Mucosa of stomach (tissue), 1 donor: Measurements from ENCODE around the gene ALDH3B1.
A peak's percentile ranks its signal among the peaks of the same experiment; 100 is the strongest.
"Not testable (repeated sequence)": the region's sequence is repeated elsewhere in the genome, so short reads cannot be mapped to it uniquely, and the experiment has no call there.

Source experiments
- H3K27me3 ChIP-seq: one replicate; pipeline ENCODE4 v1.7.0; 2013; ENCODE audit warnings: mild to moderate bottlenecking, low read length; ENCODE audit not compliant: control insufficient read depth, insufficient read depth
- H3K36me3 ChIP-seq: one replicate; pipeline ENCODE4 v1.7.0; 2013; ENCODE audit warnings: low read length; ENCODE audit not compliant: control insufficient read depth, insufficient read depth
- H3K4me1 ChIP-seq: one replicate; pipeline ENCODE4 v1.7.0; 2013; ENCODE audit warnings: mild to moderate bottlenecking, low read length; ENCODE audit not compliant: control insufficient read depth, insufficient read depth
- H3K4me3 ChIP-seq: one replicate; pipeline ENCODE4 v1.7.0; 2013; ENCODE audit warnings: low read length
- H3K9ac ChIP-seq: one replicate; pipeline ENCODE4 v1.7.0; 2013; ENCODE audit warnings: mild to moderate bottlenecking, low read length, moderate library complexity
- H3K9me3 ChIP-seq: one replicate; pipeline ENCODE4 v1.7.0; 2013; ENCODE audit warnings: mild to moderate bottlenecking, low read length, moderate library complexity; ENCODE audit not compliant: control insufficient read depth
- donor health status: Pancreatic carcinoma.

ALDH3B1 gene

GRCh38 chr11:68010090-68011041 is at the start of gene ALDH3B1:
ALDH3B1 (plus strand) TSS chr11:68010327; CDS start chr11:68015298, 4,971 bp downstream.
- H3K9ac ChIP-seq = peak within 1 kb of the TSS; percentile 79
- H3K9me3 ChIP-seq = no peaks in the 10 kb centered on the region
- H3K4me3 ChIP-seq = peak within 1 kb of the TSS; percentile 49
- no peaks in the 10 kb centered on the region for H3K27me3 ChIP-seq
- peaks cover 88% of the 10 kb centered on the region for H3K4me1 ChIP-seq
- no peaks in the 10 kb centered on the region for H3K36me3 ChIP-seq

- not testable (repeated sequence) for H3K27me3 ChIP-seq, H3K9ac ChIP-seq, H3K9me3 ChIP-seq, H3K4me3 ChIP-seq, H3K4me1 ChIP-seq, H3K36me3 ChIP-seq
Observed at GRCh38 chr11:67963217-67963616, 46.9 kb upstream of the ALDH3B1 start.

GRCh38 chr11:67963879-67964278 is 46.2 kb upstream of the ALDH3B1 start:
- not testable (repeated sequence) for H3K4me1 ChIP-seq, H3K4me3 ChIP-seq, H3K9me3 ChIP-seq, H3K9ac ChIP-seq, H3K36me3 ChIP-seq, H3K27me3 ChIP-seq

GRCh38 chr11:67964746-67965145 is 45.4 kb upstream of the ALDH3B1 start:
- not testable (repeated sequence) for H3K36me3 ChIP-seq, H3K9me3 ChIP-seq, H3K4me1 ChIP-seq, H3K27me3 ChIP-seq, H3K4me3 ChIP-seq, H3K9ac ChIP-seq

GRCh38 chr11:67965830-67966348 is 44.2 kb upstream of the ALDH3B1 start:
- H3K4me1 ChIP-seq, H3K27me3 ChIP-seq, H3K9me3 ChIP-seq, H3K4me3 ChIP-seq, H3K36me3 ChIP-seq, H3K9ac ChIP-seq: not testable (repeated sequence)

- H3K4me3 ChIP-seq, H3K27me3 ChIP-seq, H3K36me3 ChIP-seq, H3K9ac ChIP-seq, H3K9me3 ChIP-seq: not testable (repeated sequence)
- peaks cover 10% of the 10 kb centered on the region for H3K4me1 ChIP-seq
Observed at GRCh38 chr11:67974746-67975145, 35.4 kb upstream of the ALDH3B1 start.

- H3K27me3 ChIP-seq, H3K36me3 ChIP-seq, H3K9ac ChIP-seq, H3K9me3 ChIP-seq, H3K4me3 ChIP-seq: not testable (repeated sequence)
- H3K4me1 ChIP-seq = peaks cover 10% of the 10 kb centered on the region
Observed at GRCh38 chr11:67978766-67979418, 31.2 kb upstream of the ALDH3B1 start.

GRCh38 chr11:67981226-67981625 is 28.9 kb upstream of the ALDH3B1 start:
- not testable (repeated sequence) for H3K9me3 ChIP-seq, H3K36me3 ChIP-seq, H3K27me3 ChIP-seq, H3K4me3 ChIP-seq, H3K9ac ChIP-seq
- H3K4me1 ChIP-seq = peaks cover 10% of the 10 kb centered on the region

- not testable (repeated sequence) for H3K27me3 ChIP-seq, H3K9me3 ChIP-seq, H3K36me3 ChIP-seq, H3K9ac ChIP-seq, H3K4me3 ChIP-seq
- peaks cover 10% of the 10 kb centered on the region for H3K4me1 ChIP-seq
Observed at GRCh38 chr11:67982255-67982857, 27.8 kb upstream of the ALDH3B1 start.

- Histone ChIP-seq H3K9me3 (no peaks in the 10 kb centered on the region), H3K27me3 (no peaks in the 10 kb centered on the region), H3K9ac (no peak overlapping the region), H3K4me1 (peaks cover 6% of the 10 kb centered on the region), H3K4me3 (no peak overlapping the region), H3K36me3 (no peaks in the 10 kb centered on the region)
Observed at GRCh38 chr11:67983951-67984350, 26.2 kb upstream of the ALDH3B1 start.

GRCh38 chr11:67985302-67985701 is 24.8 kb upstream of the ALDH3B1 start:
- H3K9ac ChIP-seq, H3K36me3 ChIP-seq, H3K4me1 ChIP-seq, H3K9me3 ChIP-seq, H3K4me3 ChIP-seq, H3K27me3 ChIP-seq: not testable (repeated sequence)
